CD14-positive monocyte (primary cell): Measurements from ENCODE around the gene EXOC4. TPM values are rescaled to one million over a fixed set of nuclear protein-coding genes. Genes with fewer than 3 reads are reported as not detected.

ENCODE experiments used
- DNase-seq, 3 donors: peaks; one replicate each; pipeline ENCODE4 v3.0.0-alpha.2; 2011 to 2022
- H2AFZ ChIP-seq: 2 replicates; pipeline ENCODE4 v1.6.0; 2012; ENCODE audit warnings: mild to moderate bottlenecking, low read depth, low read length, inconsistent platforms; ENCODE audit not compliant: insufficient read depth, poor library complexity, severe bottlenecking
- H3K27ac ChIP-seq, 2 donors: 1 replicate in 1 of 2; 2 replicates in 1 of 2; pipeline ENCODE4 v1.5.1; 2012 to 2013; ENCODE audit warnings: low read length in 2 of 2, control low read depth in 1 of 2, inconsistent platforms in 1 of 2, low read depth in 1 of 2, mild to moderate bottlenecking in 1 of 2
- H3K27me3 ChIP-seq, 2 donors: one replicate each; pipeline versions ENCODE4 v1.6.0 to v1.6.1; 2011 to 2013; ENCODE audit warnings: low read length in 2 of 2; ENCODE audit not compliant: control insufficient read depth in 2 of 2, insufficient read depth in 2 of 2
- H3K36me3 ChIP-seq, 2 donors: replicated peaks in 1 of 2; 1 replicate in 1 of 2; 2 replicates in 1 of 2; pipeline versions ENCODE4 v1.5.1 to v1.6.1; 2012 to 2013; ENCODE audit warnings: low read length in 2 of 2, control low read depth in 1 of 2, inconsistent platforms in 1 of 2, mild to moderate bottlenecking in 1 of 2; ENCODE audit not compliant: insufficient read depth in 2 of 2, control insufficient read depth in 1 of 2
- H3K4me1 ChIP-seq, 2 donors: 1 replicate in 1 of 2; 2 replicates in 1 of 2; pipeline versions ENCODE4 v1.5.1 to v1.6.1; 2012 to 2013; ENCODE audit warnings: low read length in 2 of 2, control low read depth in 1 of 2, inconsistent platforms in 1 of 2, mild to moderate bottlenecking in 1 of 2, moderate library complexity in 1 of 2; ENCODE audit not compliant: insufficient read depth in 2 of 2, control insufficient read depth in 1 of 2
- H3K4me2 ChIP-seq: replicated peaks from 2 replicates; pipeline ENCODE3; 2012; ENCODE audit warnings: low read length, moderate library complexity, mild to moderate bottlenecking; ENCODE audit not compliant: poor library complexity, severe bottlenecking; ENCODE audit errors: extremely low read depth
- H3K4me3 ChIP-seq, 3 experiments: fragments of 200-600 bp in 1 of 3; sonication (generic) in 1 of 3; replicated peaks in 1 of 3; 1 replicate in 2 of 3; 2 replicates in 1 of 3; pipeline ENCODE4 v1.5.1; 2011 to 2013; ENCODE audit warnings: low read length in 3 of 3, mild to moderate bottlenecking in 3 of 3, control low read depth in 2 of 3, low read depth in 2 of 3, inconsistent platforms in 1 of 3, moderate library complexity in 1 of 3
- H3K79me2 ChIP-seq: 2 replicates; pipeline ENCODE4 v1.6.0; 2012; ENCODE audit warnings: mild to moderate bottlenecking, control low read depth, inconsistent platforms, low read length, moderate library complexity; ENCODE audit not compliant: insufficient read depth
- H3K9ac ChIP-seq: 2 replicates; pipeline ENCODE4 v1.6.0; 2017; ENCODE audit warnings: low read length, mild to moderate bottlenecking; ENCODE audit not compliant: insufficient read depth, poor library complexity, severe bottlenecking
- H3K9me3 ChIP-seq, 2 donors: replicated peaks in 1 of 2; 1 replicate in 1 of 2; 2 replicates in 1 of 2; pipeline versions ENCODE4 v1.5.1 to v1.6.1; 2012 to 2013; ENCODE audit warnings: low read length in 2 of 2, control low read depth in 1 of 2; ENCODE audit not compliant: control insufficient read depth in 1 of 2, insufficient read depth in 1 of 2
- H4K20me1 ChIP-seq: 2 replicates; pipeline ENCODE4 v1.6.0; 2012; ENCODE audit warnings: mild to moderate bottlenecking, low read length, control low read depth, moderate library complexity; ENCODE audit not compliant: insufficient read depth
- H3K27ac Mint-ChIP-seq, 7 donors: one replicate each; pipeline ENCODE4 v1.8.0; 2020; ENCODE audit warnings: mild to moderate bottlenecking in 7 of 7, mixed read lengths in 7 of 7, moderate library complexity in 6 of 7, inconsistent platforms in 2 of 7
- H3K27me3 Mint-ChIP-seq, 3 donors: one replicate each; pipeline ENCODE4 v1.8.0; 2021 to 2022; ENCODE audit warnings: low read depth in 3 of 3, mild to moderate bottlenecking in 3 of 3, mixed read lengths in 3 of 3, moderate library complexity in 3 of 3, inconsistent platforms in 1 of 3
- H3K36me3 Mint-ChIP-seq, 2 donors: one replicate each; pipeline ENCODE4 v1.8.0; 2020; ENCODE audit warnings: mixed read lengths in 2 of 2, inconsistent platforms in 1 of 2, mild to moderate bottlenecking in 1 of 2
- H3K4me1 Mint-ChIP-seq: one replicate; pipeline ENCODE4 v1.8.0; 2020; ENCODE audit warnings: mild to moderate bottlenecking, mixed read lengths
- H3K4me3 Mint-ChIP-seq, 2 donors: one replicate each; pipeline ENCODE4 v1.8.0; 2020; ENCODE audit warnings: mild to moderate bottlenecking in 2 of 2, mixed read lengths in 2 of 2, moderate library complexity in 1 of 2
- H3K9me3 Mint-ChIP-seq, 7 donors: one replicate each; pipeline ENCODE4 v1.8.0; 2020 to 2022; ENCODE audit warnings: mixed read lengths in 7 of 7, mild to moderate bottlenecking in 6 of 7, moderate library complexity in 6 of 7, inconsistent platforms in 2 of 7
- whole genome bisulfite sequencing: methylation state at CpG from one replicate; pipeline ENCODE4 v1.1.5; 2013; ENCODE audit warnings: missing lambda C conversion rate; ENCODE audit not compliant: insufficient coverage; 5-methylcytosine and 5-hydroxymethylcytosine counted together
- intact Hi-C, 2 donors: fragments of 100-400 bp; cut with micrococcal nuclease; formaldehyde crosslinking; loops; one replicate each; pipeline versions ENCODE4 v1.15.0 to v1.15.1; 2023
- polyA plus RNA-seq, 3 donors: library from polyadenylated mRNA; depleted of rRNA in 1 of 3; unstranded in 2 of 3; stranded (reverse) in 1 of 3; fragments of 300-500 nt in 2 of 3; fragments of >200 nt in 1 of 3; fragmentation: Illumina TruSeq in 2 of 3; gene quantifications; 1 replicate in 2 of 3; 2 replicates in 1 of 3; pipeline ENCODE4 v1.2.3, GENCODE V29; 2012 to 2021
- TF ChIP-seq, protein P1 (sequence below): fragments of 200-600 bp; IDR thresholded peaks from one replicate; pipeline ENCODE4 v1.8.0; 2022; ENCODE audit warnings: antibody characterized with exemption, mild to moderate bottlenecking

EXOC4 gene
- polyA plus RNA-seq, 3 donors = 20.6 to 22.3 (median 22.3) TPM

DNA sequence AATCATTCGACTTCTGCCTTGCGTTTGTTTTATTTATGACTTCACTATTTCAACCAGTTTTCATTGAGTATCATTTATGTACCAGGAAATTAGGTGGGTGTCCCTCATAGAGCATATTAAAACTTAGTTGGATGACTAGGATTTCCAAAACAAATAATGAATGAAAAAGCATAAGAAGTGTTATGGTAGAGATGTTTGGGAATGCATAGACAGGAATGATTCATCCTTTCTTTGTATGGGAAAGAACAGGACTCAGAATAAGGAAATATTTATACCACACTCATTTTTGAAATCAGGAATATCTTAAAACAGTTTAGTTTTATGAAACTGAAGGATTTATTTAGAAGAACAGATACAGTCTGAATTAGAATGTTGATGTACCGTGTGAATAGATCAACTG, 315.7 kb downstream of the EXOC4 start:
- TF ChIP-seq, protein P1, sequence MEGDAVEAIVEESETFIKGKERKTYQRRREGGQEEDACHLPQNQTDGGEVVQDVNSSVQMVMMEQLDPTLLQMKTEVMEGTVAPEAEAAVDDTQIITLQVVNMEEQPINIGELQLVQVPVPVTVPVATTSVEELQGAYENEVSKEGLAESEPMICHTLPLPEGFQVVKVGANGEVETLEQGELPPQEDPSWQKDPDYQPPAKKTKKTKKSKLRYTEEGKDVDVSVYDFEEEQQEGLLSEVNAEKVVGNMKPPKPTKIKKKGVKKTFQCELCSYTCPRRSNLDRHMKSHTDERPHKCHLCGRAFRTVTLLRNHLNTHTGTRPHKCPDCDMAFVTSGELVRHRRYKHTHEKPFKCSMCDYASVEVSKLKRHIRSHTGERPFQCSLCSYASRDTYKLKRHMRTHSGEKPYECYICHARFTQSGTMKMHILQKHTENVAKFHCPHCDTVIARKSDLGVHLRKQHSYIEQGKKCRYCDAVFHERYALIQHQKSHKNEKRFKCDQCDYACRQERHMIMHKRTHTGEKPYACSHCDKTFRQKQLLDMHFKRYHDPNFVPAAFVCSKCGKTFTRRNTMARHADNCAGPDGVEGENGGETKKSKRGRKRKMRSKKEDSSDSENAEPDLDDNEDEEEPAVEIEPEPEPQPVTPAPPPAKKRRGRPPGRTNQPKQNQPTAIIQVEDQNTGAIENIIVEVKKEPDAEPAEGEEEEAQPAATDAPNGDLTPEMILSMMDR = no peak
- intact Hi-C loops = no loop called here
- Histone ChIP-seq H3K4me3 (no peak overlapping the region), H3K79me2 (no peaks in the 10 kb centered on the region), H3K4me1 (peaks cover 0 to 4% of the 10 kb centered on the region in 2 donors), H2AFZ (no peak overlapping the region), H3K27ac (no peak overlapping the region), H3K36me3 (no peaks in the 10 kb centered on the region), H3K9ac (no peak overlapping the region), H4K20me1 (no peaks in the 10 kb centered on the region), H3K9me3 (no peaks in the 10 kb centered on the region), H3K4me2 (no peak overlapping the region), H3K27me3 (no peaks in the 10 kb centered on the region)
- Mint-ChIP-seq H3K4me1 (peaks cover 9% of the 10 kb centered on the region), H3K27ac (no peak overlapping the region), H3K27me3 (no peaks in the 10 kb centered on the region), H3K36me3 (peaks cover 3% of the 10 kb centered on the region in 2 donors), H3K9me3 (no peaks in the 10 kb centered on the region), H3K4me3 (no peak overlapping the region)
- WGBS = no CpG with 5 or more reads among the region's 3 CpGs
- no peak for DNase-seq

DNA sequence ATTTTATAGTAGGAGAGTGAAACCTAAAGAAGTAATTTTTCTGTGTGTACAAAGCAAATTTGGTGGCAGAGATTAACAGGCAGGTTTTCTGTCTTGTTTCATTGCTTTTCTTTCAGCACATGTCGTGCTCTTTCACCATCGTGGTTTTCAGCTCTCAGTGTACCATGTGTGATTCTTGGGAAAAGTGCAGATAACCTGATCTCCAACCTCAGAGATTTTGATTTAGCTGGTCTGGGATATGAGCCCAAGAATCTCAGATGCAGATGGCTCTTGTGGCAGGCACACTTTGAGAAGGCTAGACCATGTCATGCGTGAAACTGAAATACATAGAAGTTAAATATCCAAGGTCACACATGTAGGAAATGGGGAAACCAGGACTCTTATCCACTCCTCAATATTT, 317.4 kb downstream of the EXOC4 start:
- 90% methylated on average over 2 of the region's 3 CpGs for WGBS
- Histone ChIP-seq H3K4me2 (no peak overlapping the region), H2AFZ (no peak overlapping the region), H3K36me3 (no peaks in the 10 kb centered on the region), H3K9ac (no peak overlapping the region), H3K4me3 (no peak overlapping the region), H3K4me1 (peaks cover 0 to 4% of the 10 kb centered on the region in 2 donors), H3K79me2 (no peaks in the 10 kb centered on the region), H3K27ac (no peak overlapping the region), H3K27me3 (no peaks in the 10 kb centered on the region), H3K9me3 (no peaks in the 10 kb centered on the region), H4K20me1 (no peaks in the 10 kb centered on the region)
- Mint-ChIP-seq H3K36me3 (peaks cover 3% of the 10 kb centered on the region in 2 donors), H3K9me3 (no peaks in the 10 kb centered on the region), H3K27ac (no peak overlapping the region), H3K4me3 (no peak overlapping the region), H3K4me1 (peaks cover 8% of the 10 kb centered on the region), H3K27me3 (no peaks in the 10 kb centered on the region)
- intact Hi-C loops = no loop called here
- TF ChIP-seq, protein P1 = no peak
- DNase-seq = no peak
